Measurements from ENCODE around the gene CHTF18. TPM values are rescaled to one million over a fixed set of nuclear protein-coding genes. Genes with fewer than 3 reads are reported as not detected.

The CHTF18 gene
- total RNA-seq, 6 experiments from 2014 or later = 2.9 to 7.8 (median 4.6) TPM

DNA sequence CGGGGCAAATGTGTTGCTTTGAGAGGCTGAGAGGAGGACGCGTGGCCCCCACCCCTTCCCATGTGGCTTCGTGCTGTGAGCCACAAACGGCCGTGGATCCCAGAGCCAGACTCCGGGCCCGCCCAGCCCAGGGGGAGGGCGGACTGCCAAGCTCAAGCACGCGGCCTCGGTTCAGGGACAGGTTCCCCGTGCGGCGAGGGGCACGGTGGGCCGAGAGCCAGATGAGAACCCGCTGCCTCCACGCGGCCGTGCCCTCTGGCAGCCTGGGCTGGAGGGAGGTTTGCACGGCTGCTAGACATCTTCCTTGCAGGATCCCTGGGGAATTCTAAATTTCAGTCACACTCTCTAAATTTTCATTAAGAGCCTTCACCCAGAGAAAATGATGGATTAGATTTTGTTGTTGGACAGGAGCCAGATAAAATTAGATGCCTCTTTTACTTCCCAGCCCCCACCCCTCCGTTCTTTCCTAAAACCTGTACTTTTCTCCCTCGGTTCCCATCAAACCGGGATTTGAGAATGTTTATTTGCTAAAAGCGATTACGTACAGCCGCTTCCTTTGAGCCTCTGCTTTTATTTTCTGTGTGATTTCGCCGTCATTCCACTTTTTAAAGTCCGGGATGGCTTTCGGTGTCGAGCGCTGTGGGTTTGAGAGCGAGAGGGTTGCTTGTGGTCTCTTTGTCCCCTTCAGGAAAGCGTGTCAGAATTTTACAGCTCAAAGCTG is 37.1 kb downstream of the CHTF18 start:
- TF ChIP-seq POLR2A (IDR thresholded peaks at IDR 0.05) = no peak
- TF ChIP-seq, protein P1, sequence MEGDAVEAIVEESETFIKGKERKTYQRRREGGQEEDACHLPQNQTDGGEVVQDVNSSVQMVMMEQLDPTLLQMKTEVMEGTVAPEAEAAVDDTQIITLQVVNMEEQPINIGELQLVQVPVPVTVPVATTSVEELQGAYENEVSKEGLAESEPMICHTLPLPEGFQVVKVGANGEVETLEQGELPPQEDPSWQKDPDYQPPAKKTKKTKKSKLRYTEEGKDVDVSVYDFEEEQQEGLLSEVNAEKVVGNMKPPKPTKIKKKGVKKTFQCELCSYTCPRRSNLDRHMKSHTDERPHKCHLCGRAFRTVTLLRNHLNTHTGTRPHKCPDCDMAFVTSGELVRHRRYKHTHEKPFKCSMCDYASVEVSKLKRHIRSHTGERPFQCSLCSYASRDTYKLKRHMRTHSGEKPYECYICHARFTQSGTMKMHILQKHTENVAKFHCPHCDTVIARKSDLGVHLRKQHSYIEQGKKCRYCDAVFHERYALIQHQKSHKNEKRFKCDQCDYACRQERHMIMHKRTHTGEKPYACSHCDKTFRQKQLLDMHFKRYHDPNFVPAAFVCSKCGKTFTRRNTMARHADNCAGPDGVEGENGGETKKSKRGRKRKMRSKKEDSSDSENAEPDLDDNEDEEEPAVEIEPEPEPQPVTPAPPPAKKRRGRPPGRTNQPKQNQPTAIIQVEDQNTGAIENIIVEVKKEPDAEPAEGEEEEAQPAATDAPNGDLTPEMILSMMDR (IDR thresholded peaks at IDR 0.05) = no peak
- DNase-seq (no peak), ATAC-seq (no peak)
- intact Hi-C loops (cut with DNase I) = loop anchor here in 1 of 2 donors (10.0 kb wide), 1 partner anchor 209 kb away; no protein-coding TSS in a partner anchor
- H3K4me1 ChIP-seq = no peaks in the 10 kb centered on the region
- no peaks in the 10 kb centered on the region for H3K27me3 ChIP-seq
- H3K27ac ChIP-seq = no peak overlapping the region
- H3K4me3 ChIP-seq = no peak overlapping the region
- 55% methylated on average over 25 of the region's 36 CpGs for WGBS (ENCODE audit: insufficient coverage, low coverage, low lambda C conversion rate, missing lambda C conversion rate)
- no peaks in the 10 kb centered on the region for H3K36me3 ChIP-seq
- no peaks in the 10 kb centered on the region for H3K9me3 ChIP-seq

DNA sequence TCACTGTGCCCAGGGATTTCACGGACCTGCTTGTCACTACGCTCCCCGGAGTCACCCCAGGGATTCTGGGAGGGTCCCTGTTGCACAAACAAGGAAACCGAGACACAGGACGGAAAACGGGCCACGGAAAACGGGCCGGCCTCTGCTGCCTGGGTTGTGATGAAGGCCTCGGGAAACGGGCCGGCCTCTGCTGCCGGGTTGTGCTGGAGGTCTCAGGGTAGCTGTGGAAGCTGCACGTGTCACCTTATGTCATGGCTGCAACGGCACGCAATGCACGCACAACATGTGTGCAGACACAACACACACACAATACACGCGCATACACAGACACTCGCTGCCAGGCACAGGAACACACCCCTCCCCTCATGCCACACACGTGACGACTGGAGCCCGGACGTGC is 39.1 kb downstream of the CHTF18 start:
- Histone ChIP-seq H3K36me3 (no peaks in the 10 kb centered on the region), H3K4me1 (no peaks in the 10 kb centered on the region), H3K4me3 (no peak overlapping the region), H3K27me3 (no peaks in the 10 kb centered on the region), H3K9me3 (no peaks in the 10 kb centered on the region), H3K27ac (no peak overlapping the region)
- DNase-seq = no peak
- TF ChIP-seq, protein P1 (IDR thresholded peaks at IDR 0.05) = no peak
- no peak for TF ChIP-seq POLR2A (IDR thresholded peaks at IDR 0.05)
- no peak for ATAC-seq
- intact Hi-C loops (cut with DNase I) = loop anchor here in 1 of 2 donors (10.0 kb wide), 1 partner anchor 207 kb away; no protein-coding TSS in a partner anchor
- 81% methylated on average over 3 of the region's 24 CpGs for whole genome bisulfite sequencing (ENCODE audit: insufficient coverage, low coverage, low lambda C conversion rate, missing lambda C conversion rate)

DNA sequence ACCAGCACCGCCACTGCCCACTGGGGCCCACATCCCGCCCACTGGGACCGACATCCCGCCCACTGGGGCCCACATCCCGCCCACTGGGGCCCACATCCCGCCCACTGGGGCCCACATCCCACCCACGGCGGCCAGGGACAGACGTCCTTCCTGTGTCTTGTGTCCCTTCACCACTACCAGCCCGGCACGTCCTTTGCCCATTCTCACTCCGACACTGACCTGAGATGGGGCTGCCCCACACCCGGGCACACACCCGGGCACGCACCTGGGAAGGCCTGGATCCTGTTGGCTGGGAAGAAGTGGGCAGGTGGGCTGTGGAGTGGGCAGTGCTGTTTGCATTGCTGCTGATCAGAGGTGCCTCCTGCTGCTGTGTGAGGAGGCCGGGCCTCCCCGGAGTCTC is 40.5 kb downstream of the CHTF18 start:
- TF ChIP-seq, protein P1 (IDR thresholded peaks at IDR 0.05) = no peak
- TF ChIP-seq POLR2A (IDR thresholded peaks at IDR 0.05) = no peak
- Histone ChIP-seq H3K27ac (no peak overlapping the region), H3K36me3 (no peaks in the 10 kb centered on the region), H3K4me3 (no peak overlapping the region), H3K27me3 (no peaks in the 10 kb centered on the region), H3K4me1 (no peaks in the 10 kb centered on the region), H3K9me3 (no peaks in the 10 kb centered on the region)
- DNase-seq (no peak), ATAC-seq (no peak)
- WGBS (ENCODE audit: insufficient coverage, low coverage, low lambda C conversion rate, missing lambda C conversion rate) = 82% methylated on average over 3 of the region's 17 CpGs
- intact Hi-C loops (cut with DNase I) = loop anchor here in 1 of 2 donors (10.0 kb wide), 1 partner anchor 206 kb away; no protein-coding TSS in a partner anchor

DNA sequence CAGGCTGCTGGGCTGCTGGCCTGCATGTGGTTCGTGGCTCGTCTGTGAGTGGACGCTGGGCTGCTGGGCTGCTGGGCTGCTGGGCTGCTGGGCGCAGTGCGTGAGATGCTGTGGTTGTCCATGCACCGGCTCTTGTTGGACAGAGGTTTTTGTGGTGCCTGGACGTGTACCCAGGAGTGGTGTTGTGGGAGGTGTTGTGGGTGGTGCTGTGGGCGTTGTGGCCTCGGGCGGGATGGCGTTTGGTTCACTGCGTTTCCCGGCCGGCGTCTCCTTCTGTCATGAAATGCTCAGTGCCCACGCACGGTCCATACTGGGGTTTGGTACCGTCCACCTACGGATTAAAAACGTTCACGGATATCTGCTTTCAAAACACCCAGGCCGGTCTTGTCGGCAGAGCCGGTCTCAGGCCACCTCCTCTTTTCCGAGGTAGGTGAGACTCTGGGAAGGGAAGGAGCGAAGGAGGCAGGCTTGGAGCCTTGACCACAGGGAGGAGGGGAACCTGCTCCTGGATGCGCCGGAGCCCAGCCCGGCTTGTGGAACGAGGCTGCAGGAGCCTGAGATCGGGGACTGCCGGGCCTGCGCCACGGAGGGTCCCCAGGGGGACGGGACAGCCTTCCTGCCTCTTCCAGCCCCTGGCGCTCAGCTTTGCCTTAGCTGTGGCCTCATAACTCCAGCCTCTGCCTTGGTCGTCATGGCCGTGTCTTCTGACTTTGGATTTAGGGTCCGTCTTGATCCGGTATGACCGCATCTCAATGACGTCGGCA is 41.9 kb downstream of the CHTF18 start:
- no peak overlapping the region for H3K4me3 ChIP-seq
- no peak for ATAC-seq
- H3K27me3 ChIP-seq = no peaks in the 10 kb centered on the region
- no peaks in the 10 kb centered on the region for H3K36me3 ChIP-seq
- no peaks in the 10 kb centered on the region for H3K9me3 ChIP-seq
- DNase-seq = no peak
- intact Hi-C loops (cut with DNase I) = no loop called here
- TF ChIP-seq, protein P1 (IDR thresholded peaks at IDR 0.05) = no peak
- no peak for TF ChIP-seq POLR2A (IDR thresholded peaks at IDR 0.05)
- H3K27ac ChIP-seq = no peak overlapping the region
- no peaks in the 10 kb centered on the region for H3K4me1 ChIP-seq
- 67% methylated on average over 16 of the region's 43 CpGs for WGBS (ENCODE audit: insufficient coverage, low coverage, low lambda C conversion rate, missing lambda C conversion rate)

Measured in right lobe of liver (tissue), 6 donors.